IMR-90 (cell line): Measurements from ENCODE around the gene KIFBP.

Experiments
- BHLHE40 ChIP-seq: fragments of 150-350 bp; IDR thresholded peaks from 2 replicates; pipeline ENCODE4 v1.6.1; 2016; ENCODE audit warnings: mild to moderate bottlenecking, low read depth, low read length
- CEBPB ChIP-seq: IDR thresholded peaks from 2 replicates; pipeline ENCODE4 v1.6.1; 2012; ENCODE audit warnings: low read depth, low read length, improper control_type of control experiment
- MAZ ChIP-seq: IDR thresholded peaks from 2 replicates; pipeline ENCODE4 v1.6.1; 2012; ENCODE audit warnings: low read depth, mild to moderate bottlenecking, low read length, improper control_type of control experiment, moderate library complexity, borderline replicate concordance
- POLR2A ChIP-seq: IDR thresholded peaks from 2 replicates; pipeline ENCODE4 v1.6.1; 2012; ENCODE audit warnings: mild to moderate bottlenecking, low read depth, low read length
- TF ChIP-seq, protein P1 (sequence below): conservative IDR thresholded peaks from 2 replicates; pipeline ENCODE4 v1.5.1; 2012; ENCODE audit warnings: mild to moderate bottlenecking, low read depth, low read length, improper control_type of control experiment

DNA sequence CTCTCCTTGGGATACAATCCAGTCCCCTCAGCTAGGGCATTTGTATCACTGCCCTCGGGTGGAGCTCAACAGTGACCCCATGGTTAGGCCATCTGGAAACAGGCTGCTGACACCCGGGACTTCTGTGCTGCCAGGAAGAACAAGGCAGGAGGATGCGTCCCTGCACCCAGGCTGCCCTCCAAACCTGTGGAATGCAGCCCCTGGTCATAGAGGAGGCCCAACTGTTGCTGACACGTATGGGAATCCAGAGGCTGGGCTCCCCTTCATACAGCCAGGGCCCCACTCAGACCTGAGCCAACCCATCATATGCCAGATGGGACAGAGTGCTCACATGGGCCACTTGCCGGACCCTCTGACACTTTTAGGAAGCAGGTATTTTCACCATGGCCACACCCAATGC lies 53.8 kb downstream of the KIFBP start:
- TF ChIP-seq, protein P1, sequence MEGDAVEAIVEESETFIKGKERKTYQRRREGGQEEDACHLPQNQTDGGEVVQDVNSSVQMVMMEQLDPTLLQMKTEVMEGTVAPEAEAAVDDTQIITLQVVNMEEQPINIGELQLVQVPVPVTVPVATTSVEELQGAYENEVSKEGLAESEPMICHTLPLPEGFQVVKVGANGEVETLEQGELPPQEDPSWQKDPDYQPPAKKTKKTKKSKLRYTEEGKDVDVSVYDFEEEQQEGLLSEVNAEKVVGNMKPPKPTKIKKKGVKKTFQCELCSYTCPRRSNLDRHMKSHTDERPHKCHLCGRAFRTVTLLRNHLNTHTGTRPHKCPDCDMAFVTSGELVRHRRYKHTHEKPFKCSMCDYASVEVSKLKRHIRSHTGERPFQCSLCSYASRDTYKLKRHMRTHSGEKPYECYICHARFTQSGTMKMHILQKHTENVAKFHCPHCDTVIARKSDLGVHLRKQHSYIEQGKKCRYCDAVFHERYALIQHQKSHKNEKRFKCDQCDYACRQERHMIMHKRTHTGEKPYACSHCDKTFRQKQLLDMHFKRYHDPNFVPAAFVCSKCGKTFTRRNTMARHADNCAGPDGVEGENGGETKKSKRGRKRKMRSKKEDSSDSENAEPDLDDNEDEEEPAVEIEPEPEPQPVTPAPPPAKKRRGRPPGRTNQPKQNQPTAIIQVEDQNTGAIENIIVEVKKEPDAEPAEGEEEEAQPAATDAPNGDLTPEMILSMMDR: no peak
- no peak for TF ChIP-seq CEBPB
- no peak for TF ChIP-seq MAZ
- TF ChIP-seq BHLHE40: no peak
- no peak for TF ChIP-seq POLR2A
